Left ventricle myocardium inferior (tissue), 1 donor: ENCODE measurements around the gene ZNF124. TPM values are rescaled to one million over a fixed set of nuclear protein-coding genes. Genes with fewer than 3 reads are reported as not detected.
"Not testable (repeated sequence)": the region's sequence is repeated elsewhere in the genome, so short reads cannot be mapped to it uniquely, and the experiment has no call there.

Experiments
- DNase-seq: peaks from one replicate; pipeline ENCODE4 v3.0.0-alpha.2; 2020
- H3K27ac ChIP-seq: fragments of 200-600 bp; replicated peaks from 2 replicates; pipeline ENCODE4 v1.8.0; 2021
- H3K27me3 ChIP-seq: fragments of 200-600 bp; 2 replicates; pipeline ENCODE4 v1.8.0; 2021; ENCODE audit warnings: low read depth
- H3K36me3 ChIP-seq: fragments of 200-600 bp; 2 replicates; pipeline ENCODE4 v1.8.0; 2021
- H3K4me1 ChIP-seq: fragments of 200-600 bp; 2 replicates; pipeline ENCODE4 v1.8.0; 2021
- H3K4me3 ChIP-seq: fragments of 200-600 bp; 2 replicates; pipeline ENCODE4 v1.8.0; 2021; ENCODE audit warnings: mild to moderate bottlenecking, moderate library complexity
- H3K9me3 ChIP-seq: fragments of 200-600 bp; replicated peaks from 2 replicates; pipeline ENCODE4 v1.8.0; 2021
- CTCF ChIP-seq: fragments of 200-600 bp; IDR thresholded peaks from 2 replicates; pipeline ENCODE4 v1.8.0; 2021; ENCODE audit warnings: antibody characterized with exemption, mild to moderate bottlenecking, borderline replicate concordance
- intact Hi-C: fragments of 100-400 bp; cut with micrococcal nuclease; formaldehyde crosslinking; loops from one replicate; pipeline ENCODE4 v1.11.0; 2022
- long read RNA-seq: library from polyadenylated mRNA; unstranded; transcript quantifications from one replicate; pipeline ENCODE4 v2.0.0, GENCODE V29; 2021
- total RNA-seq: library from RNA; stranded (reverse); fragmentation: NEBNext Ultra II Directional; extraction: Animal tissue kit (Norgen Biotek cat#: 25700); gene quantifications from one replicate; pipeline ENCODE4 v1.2.1, GENCODE V29; 2021
- donor health status: DM: no; HTN: yes; CAD: no; lungs with severe emphysema.

ZNF124 gene
- total RNA-seq = 7.6 TPM
- long read RNA-seq = 0 reads

- H3K27ac ChIP-seq, DNase-seq, H3K4me1 ChIP-seq, intact Hi-C loops, H3K27me3 ChIP-seq, H3K36me3 ChIP-seq: not testable (repeated sequence)
- Histone ChIP-seq H3K4me3 (peak within 1 kb of the TSS; percentile 27), H3K9me3 (peaks cover 13% of the 10 kb centered on the region)
Observed at GRCh38 chr1:247171875-247172563, at the start of gene ZNF124. ZNF124 (minus strand) TSS chr1:247172020; CDS start chr1:247171877, 143 bp downstream.

GRCh38 chr1:247220280-247220679 is 48.5 kb upstream of the ZNF124 start:
- DNase-seq, H3K27ac ChIP-seq, H3K27me3 ChIP-seq, H3K4me1 ChIP-seq, intact Hi-C loops, H3K36me3 ChIP-seq, H3K4me3 ChIP-seq: not testable (repeated sequence)
- H3K9me3 ChIP-seq = peaks cover 22% of the 10 kb centered on the region

DNA sequence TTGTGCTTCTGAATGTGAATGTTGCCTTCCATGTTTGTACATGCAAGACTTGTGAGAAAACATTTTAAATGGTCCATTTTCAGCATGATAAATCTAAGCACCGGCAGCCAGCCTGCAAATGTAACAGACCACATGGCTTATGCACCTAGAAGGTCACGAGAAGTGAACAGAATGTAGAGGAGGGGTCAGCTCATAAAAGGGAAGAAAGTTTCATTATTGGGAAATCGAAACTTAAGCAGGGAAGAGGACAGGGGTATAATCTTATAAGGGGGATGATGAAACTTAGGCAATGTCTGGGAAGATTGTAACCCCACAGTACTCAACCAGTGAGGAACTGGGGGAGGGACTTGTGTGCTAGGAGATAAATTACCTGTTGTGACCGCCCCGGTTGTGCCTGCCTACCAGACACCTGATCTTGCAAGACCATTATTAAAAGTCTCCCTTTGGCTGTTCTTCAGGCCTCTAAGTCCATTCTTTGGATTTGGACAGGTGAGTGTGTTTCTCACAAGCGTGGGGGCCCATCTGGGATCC is 46.4 kb upstream of the ZNF124 start:
- TF ChIP-seq CTCF = no peak
- no peaks in the 10 kb centered on the region for H3K4me1 ChIP-seq
- H3K9me3 ChIP-seq = peaks cover 1% of the 10 kb centered on the region
- H3K27me3 ChIP-seq = no peaks in the 10 kb centered on the region
- no peak for DNase-seq
- H3K4me3 ChIP-seq = no peak overlapping the region
- intact Hi-C loops = no loop called here
- H3K36me3 ChIP-seq = no peaks in the 10 kb centered on the region
- H3K27ac ChIP-seq = no peak overlapping the region

DNA sequence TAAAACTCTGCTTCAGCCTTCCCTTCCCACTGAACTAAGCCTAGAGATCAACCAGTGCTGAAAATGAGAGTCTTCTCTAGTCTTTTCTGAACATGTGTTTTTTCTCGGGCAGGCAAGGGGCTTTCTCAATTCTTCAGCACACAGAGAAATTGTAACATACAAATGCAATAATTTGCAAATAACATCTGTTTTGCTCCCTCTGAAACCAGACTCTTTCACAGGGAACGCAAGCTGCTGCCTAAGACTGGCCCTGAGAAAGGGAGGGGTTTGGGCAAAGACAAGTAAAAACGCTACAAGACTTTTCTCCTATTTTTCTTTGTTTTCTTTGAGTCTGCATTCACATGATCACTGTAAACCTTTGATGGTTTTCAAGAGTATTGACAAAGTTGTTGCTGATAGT is 44.4 kb upstream of the ZNF124 start:
- no peak for TF ChIP-seq CTCF
- Histone ChIP-seq H3K27me3 (no peaks in the 10 kb centered on the region), H3K36me3 (no peaks in the 10 kb centered on the region), H3K4me1 (peaks cover 3% of the 10 kb centered on the region), H3K27ac (no peak overlapping the region), H3K9me3 (no peaks in the 10 kb centered on the region), H3K4me3 (no peak overlapping the region)
- intact Hi-C loops = no loop called here
- DNase-seq = no peak

- Histone ChIP-seq H3K36me3 (no peaks in the 10 kb centered on the region), H3K4me3 (no peak overlapping the region), H3K27me3 (no peaks in the 10 kb centered on the region), H3K9me3 (no peaks in the 10 kb centered on the region), H3K4me1 (peaks cover 28% of the 10 kb centered on the region), H3K27ac (no peak overlapping the region)
- intact Hi-C loops = no loop called here
- no peak for TF ChIP-seq CTCF
- DNase-seq = no peak
Observed at GRCh38 chr1:247212627-247213617, 41.1 kb upstream of the ZNF124 start.

GRCh38 chr1:247212012-247212411 is 40.2 kb upstream of the ZNF124 start:
- Histone ChIP-seq H3K4me3 (no peak overlapping the region), H3K4me1 (peaks cover 28% of the 10 kb centered on the region), H3K27me3 (no peaks in the 10 kb centered on the region), H3K27ac (no peak overlapping the region), H3K36me3 (no peaks in the 10 kb centered on the region), H3K9me3 (no peaks in the 10 kb centered on the region)
- DNase-seq = no peak
- TF ChIP-seq CTCF = no peak
- intact Hi-C loops = no loop called here
